ENCODE data around the gene CNN3. TPM values are rescaled to one million over a fixed set of nuclear protein-coding genes. Genes with fewer than 3 reads are reported as not detected.

The CNN3 gene
- total RNA-seq, 3 donors from 2014 or later, result 61.3 to 165 (median 129) TPM

GRCh38 chr1:94934551-94934950 is 7.6 kb upstream of the CNN3 start:
- no peak for DNase-seq
- TF ChIP-seq CTCF (IDR thresholded peaks at IDR 0.05), result no peak
- no peak for ATAC-seq
- Histone ChIP-seq H3K4me1 (ENCODE audit: low read depth) (peaks cover 3% of the 10 kb centered on the region), H3K36me3 (ENCODE audit: low read depth) (no peaks in the 10 kb centered on the region), H3K4me3 (no peak overlapping the region), H3K9me3 (no peaks in the 10 kb centered on the region)
- intact Hi-C loops (cut with DNase I, micrococcal nuclease), result no loop called here

GRCh38 chr1:94931254-94931841 is 4.4 kb upstream of the CNN3 start:
- H3K36me3 ChIP-seq (ENCODE audit: low read depth), result no peaks in the 10 kb centered on the region
- H3K4me1 ChIP-seq (ENCODE audit: low read depth), result peaks cover 12% of the 10 kb centered on the region
- no peak overlapping the region for H3K4me3 ChIP-seq
- TF ChIP-seq CTCF (IDR thresholded peaks at IDR 0.05), result no peak
- DNase-seq, result no peak
- no peak for ATAC-seq
- no peaks in the 10 kb centered on the region for H3K9me3 ChIP-seq
- intact Hi-C loops (cut with DNase I, micrococcal nuclease), result no loop called here

- peak in 2 of 3 donors; percentile 53 to 77 for DNase-seq
- ATAC-seq, result no peak
- H3K4me3 ChIP-seq, result no peak overlapping the region
Observed at GRCh38 chr1:94929351-94930217, 2.7 kb upstream of the CNN3 start.

GRCh38 chr1:94928293-94928939 is 1.5 kb upstream of the CNN3 start:
- DNase-seq (no peak), ATAC-seq (no peak)
- Histone ChIP-seq H3K9me3 (no peaks in the 10 kb centered on the region), H3K4me3 (no peak overlapping the region), H3K36me3 (ENCODE audit: low read depth) (no peaks in the 10 kb centered on the region), H3K4me1 (ENCODE audit: low read depth) (peaks cover 27% of the 10 kb centered on the region)
- intact Hi-C loops (cut with DNase I, micrococcal nuclease), result loop anchor here (5.0 to 10.0 kb wide), 3 partner anchors 66 to 116 kb away; no protein-coding TSS in a partner anchor
- TF ChIP-seq CTCF (IDR thresholded peaks at IDR 0.05), result no peak

More at GRCh38 chr1:94929351-94930217, 2.7 kb upstream of the CNN3 start:
- Histone ChIP-seq H3K36me3 (ENCODE audit: low read depth) (no peaks in the 10 kb centered on the region), H3K4me1 (ENCODE audit: low read depth) (peaks cover 17% of the 10 kb centered on the region), H3K9me3 (no peaks in the 10 kb centered on the region)
- no peak for TF ChIP-seq CTCF (IDR thresholded peaks at IDR 0.05)
- intact Hi-C loops (cut with DNase I, micrococcal nuclease), result loop anchor here (5.0 to 10.0 kb wide), 3 partner anchors 67 to 115 kb away; no protein-coding TSS in a partner anchor

GRCh38 chr1:94927405-94928175 is 680 bp upstream of the CNN3 start:
- peaks cover 29% of the 10 kb centered on the region for H3K4me1 ChIP-seq (ENCODE audit: low read depth)
- ATAC-seq (peak; percentile 52), DNase-seq (peak; percentile 61 to 78 (median 75))
- intact Hi-C loops (cut with DNase I, micrococcal nuclease), result loop anchor here (5.0 to 10.0 kb wide), 3 partner anchors 65 to 117 kb away; no protein-coding TSS in a partner anchor
- H3K9me3 ChIP-seq, result no peaks in the 10 kb centered on the region
- peak overlapping the region; percentile 48 for H3K4me3 ChIP-seq
- no peaks in the 10 kb centered on the region for H3K36me3 ChIP-seq (ENCODE audit: low read depth)
- no peak for TF ChIP-seq CTCF (IDR thresholded peaks at IDR 0.05)
